ENCODE data around the gene STK32B.

The STK32B gene

GRCh38 chr4:5472160-5472591 is 420.9 kb downstream of the STK32B start:
- no peak for TF ChIP-seq ZBTB7A (IDR thresholded peaks at IDR 0.05; ENCODE audit: low read depth)
- TF ChIP-seq NFIC (IDR thresholded peaks at IDR 0.05), result no peak
- no peak for TF ChIP-seq CREB1 (IDR thresholded peaks at IDR 0.05; ENCODE audit: low read depth)
- TF ChIP-seq USF1 (IDR thresholded peaks at IDR 0.05), result no peak
- TF ChIP-seq EGR1 (IDR thresholded peaks at IDR 0.05), result no peak
- TF ChIP-seq YY1 (IDR thresholded peaks at IDR 0.05; ENCODE audit: low read depth), result no peak
- no peak for TF ChIP-seq TCF12 (IDR thresholded peaks at IDR 0.05; ENCODE audit: low read depth)

GRCh38 chr4:5473125-5473524 is 421.8 kb downstream of the STK32B start:
- TF ChIP-seq RAD21 (IDR thresholded peaks at IDR 0.05; ENCODE audit: low read depth), result no peak

- TF ChIP-seq FOXM1 (IDR thresholded peaks at IDR 0.05; ENCODE audit: borderline replicate concordance, low read depth), result no peak
- TF ChIP-seq CEBPB (IDR thresholded peaks at IDR 0.05), result no peak
- TF ChIP-seq TEAD4 (IDR thresholded peaks at IDR 0.05), result no peak
- no peak for TF ChIP-seq NFIC (IDR thresholded peaks at IDR 0.05)
- TF ChIP-seq USF1 (IDR thresholded peaks at IDR 0.05), result no peak
- no peak for TF ChIP-seq YY1 (IDR thresholded peaks at IDR 0.05; ENCODE audit: low read depth)
- TF ChIP-seq ZBTB7A (IDR thresholded peaks at IDR 0.05; ENCODE audit: low read depth), result no peak
- TF ChIP-seq TAF1 (IDR thresholded peaks at IDR 0.05; ENCODE audit: low read depth), result no peak
Measured at GRCh38 chr4:5474756-5475155, 423.5 kb downstream of the STK32B start.

- TF ChIP-seq NFIC (IDR thresholded peaks at IDR 0.05) (no peak), MAX (IDR thresholded peaks at IDR 0.05) (no peak), USF1 (IDR thresholded peaks at IDR 0.05) (no peak), TEAD4 (IDR thresholded peaks at IDR 0.05) (no peak), TAF1 (IDR thresholded peaks at IDR 0.05; ENCODE audit: low read depth) (no peak), REST (IDR thresholded peaks at IDR 0.05; ENCODE audit: low read depth) (no peak), CREB1 (IDR thresholded peaks at IDR 0.05; ENCODE audit: low read depth) (no peak), ZBTB7A (IDR thresholded peaks at IDR 0.05; ENCODE audit: low read depth) (no peak), TCF12 (IDR thresholded peaks at IDR 0.05; ENCODE audit: low read depth) (no peak), RAD21 (IDR thresholded peaks at IDR 0.05; ENCODE audit: low read depth) (no peak), FOXM1 (IDR thresholded peaks at IDR 0.05; ENCODE audit: borderline replicate concordance, low read depth) (no peak), CEBPB (IDR thresholded peaks at IDR 0.05) (no peak), EP300 (IDR thresholded peaks at IDR 0.05; ENCODE audit: borderline replicate concordance) (no peak), EGR1 (IDR thresholded peaks at IDR 0.05) (no peak), YY1 (IDR thresholded peaks at IDR 0.05; ENCODE audit: low read depth) (no peak)
Measured at GRCh38 chr4:5477613-5478012, 426.3 kb downstream of the STK32B start.

- TF ChIP-seq ZBTB7A (IDR thresholded peaks at IDR 0.05; ENCODE audit: low read depth) (no peak), YY1 (IDR thresholded peaks at IDR 0.05; ENCODE audit: low read depth) (no peak), FOXM1 (IDR thresholded peaks at IDR 0.05; ENCODE audit: borderline replicate concordance, low read depth) (no peak), EGR1 (IDR thresholded peaks at IDR 0.05) (no peak), EP300 (IDR thresholded peaks at IDR 0.05; ENCODE audit: borderline replicate concordance) (no peak), TEAD4 (IDR thresholded peaks at IDR 0.05) (no peak), TAF1 (IDR thresholded peaks at IDR 0.05; ENCODE audit: low read depth) (no peak), CREB1 (IDR thresholded peaks at IDR 0.05; ENCODE audit: low read depth) (no peak), USF1 (IDR thresholded peaks at IDR 0.05) (no peak), NFIC (IDR thresholded peaks at IDR 0.05) (no peak), RAD21 (IDR thresholded peaks at IDR 0.05; ENCODE audit: low read depth) (no peak), TCF12 (IDR thresholded peaks at IDR 0.05; ENCODE audit: low read depth) (no peak), CEBPB (IDR thresholded peaks at IDR 0.05) (no peak), MAX (IDR thresholded peaks at IDR 0.05) (no peak), REST (IDR thresholded peaks at IDR 0.05; ENCODE audit: low read depth) (no peak)
Measured at GRCh38 chr4:5478169-5478568, 426.9 kb downstream of the STK32B start.

Data from Ishikawa (cell line).